Stimulated activated naive CD8-positive, alpha-beta T cell treated with anti-CD3 and anti-CD28 coated beads, Interleukin-15, Interleukin-2, amounts not matched to agents 100 ng/mL and 50 ng/mL, for 24 hours (primary cell): ENCODE results near the gene AQP9.
A peak's percentile ranks its signal among the peaks of the same experiment; 100 is the strongest.

Experiments
- H3K27ac Mint-ChIP-seq: one replicate; pipeline ENCODE4 v1.8.0; 2021; ENCODE audit warnings: mild to moderate bottlenecking, mixed read lengths
- H3K27me3 Mint-ChIP-seq: one replicate; pipeline ENCODE4 v1.8.0; 2021; ENCODE audit warnings: mixed read lengths
- H3K36me3 Mint-ChIP-seq: one replicate; pipeline ENCODE4 v1.8.0; 2021; ENCODE audit warnings: low read depth, mixed read lengths
- H3K4me1 Mint-ChIP-seq: one replicate; pipeline ENCODE4 v1.8.0; 2021; ENCODE audit warnings: low read depth, mixed read lengths
- H3K4me3 Mint-ChIP-seq: one replicate; pipeline ENCODE4 v1.8.0; 2021; ENCODE audit warnings: mild to moderate bottlenecking, mixed read lengths
- H3K9me3 Mint-ChIP-seq: one replicate; pipeline ENCODE4 v1.8.0; 2021; ENCODE audit warnings: mixed read lengths

Gene AQP9

DNA sequence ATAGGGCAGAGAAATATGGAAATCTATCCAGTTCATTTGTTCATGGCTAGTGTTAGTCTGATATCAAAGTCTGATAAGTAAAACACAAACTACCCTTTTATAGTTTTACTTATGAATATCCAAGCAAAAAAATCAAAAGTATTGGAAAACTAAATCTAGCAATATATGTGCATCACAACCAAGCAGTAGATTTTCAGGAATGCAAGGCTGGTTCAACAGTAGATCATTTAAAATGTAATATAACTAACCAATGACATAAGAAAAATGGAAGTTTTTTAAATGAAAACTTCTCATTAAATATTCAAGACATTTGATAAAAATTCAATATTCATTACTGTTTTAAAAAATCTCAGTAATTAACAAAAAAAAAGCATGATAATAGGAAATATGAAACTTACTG is 12.8 kb upstream of the AQP9 start:
- no peak overlapping the region for H3K27ac Mint-ChIP-seq

DNA sequence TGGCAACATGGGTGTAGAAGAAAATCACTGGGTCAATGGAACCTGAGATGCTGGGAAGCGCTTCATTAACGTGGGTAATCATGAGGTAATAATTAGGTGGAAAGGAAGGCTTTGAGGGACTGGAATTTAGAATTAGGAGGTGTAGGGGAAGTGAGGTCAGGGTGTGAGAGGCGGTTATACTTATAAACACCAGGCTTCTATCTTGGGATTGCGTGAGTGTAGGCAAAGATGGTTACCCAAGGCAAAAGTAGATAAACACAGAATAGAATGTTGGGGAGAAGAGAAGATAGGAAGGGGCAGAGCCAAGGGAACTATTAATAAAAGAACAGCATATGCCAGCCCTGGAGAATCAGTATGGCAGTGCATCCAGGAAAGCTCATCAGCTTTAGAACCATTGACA is 3.3 kb upstream of the AQP9 start:
- peaks cover 6% of the 10 kb centered on the region for H3K4me1 Mint-ChIP-seq
- H3K4me3 Mint-ChIP-seq, result no peak overlapping the region
- peaks cover 16% of the 10 kb centered on the region for H3K27me3 Mint-ChIP-seq
- no peaks in the 10 kb centered on the region for H3K9me3 Mint-ChIP-seq
- no peak overlapping the region for H3K27ac Mint-ChIP-seq
- no peaks in the 10 kb centered on the region for H3K36me3 Mint-ChIP-seq

More for the DNA sequence above, 12.8 kb upstream of the AQP9 start:
- peaks cover 20% of the 10 kb centered on the region for H3K27me3 Mint-ChIP-seq
- no peaks in the 10 kb centered on the region for H3K4me1 Mint-ChIP-seq
- peaks cover 3% of the 10 kb centered on the region for H3K36me3 Mint-ChIP-seq
- H3K9me3 Mint-ChIP-seq, result peaks cover 5% of the 10 kb centered on the region
- H3K4me3 Mint-ChIP-seq, result no peak overlapping the region

DNA sequence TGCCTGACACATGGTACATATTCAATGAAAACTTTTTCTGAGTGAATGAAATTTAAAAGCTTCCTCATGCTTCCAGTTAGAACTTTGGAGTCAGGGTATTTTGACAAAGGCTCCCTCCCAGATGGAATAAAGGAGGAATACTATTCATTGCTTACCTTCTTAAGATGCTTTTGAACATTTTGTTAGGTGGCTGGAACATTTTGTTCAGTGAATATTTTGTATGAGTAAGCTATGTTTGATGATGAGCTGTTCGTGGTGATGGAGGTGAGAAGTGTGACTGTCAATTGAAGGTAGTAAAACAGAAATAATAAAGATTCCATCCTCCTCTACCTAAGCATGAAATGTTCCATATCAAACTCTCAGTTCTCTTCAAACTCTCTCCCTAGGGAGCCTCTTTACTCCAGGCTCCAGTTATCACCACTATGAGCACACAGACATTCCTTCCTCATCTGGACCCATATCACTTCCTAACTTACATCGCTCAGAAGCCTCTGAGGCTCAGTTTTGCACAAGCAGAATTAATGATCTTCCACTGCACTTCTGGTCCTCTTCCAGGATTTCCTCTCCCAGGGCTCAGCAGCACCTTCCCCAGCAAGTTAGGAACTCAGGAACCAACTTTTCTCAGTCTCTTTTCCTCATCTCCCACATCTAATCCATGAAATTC is 2.5 kb upstream of the AQP9 start:
- H3K27ac Mint-ChIP-seq, result no peak overlapping the region
- no peaks in the 10 kb centered on the region for H3K36me3 Mint-ChIP-seq
- H3K27me3 Mint-ChIP-seq, result peaks cover 16% of the 10 kb centered on the region
- no peak overlapping the region for H3K4me3 Mint-ChIP-seq
- H3K9me3 Mint-ChIP-seq, result no peaks in the 10 kb centered on the region
- peaks cover 6% of the 10 kb centered on the region for H3K4me1 Mint-ChIP-seq

DNA sequence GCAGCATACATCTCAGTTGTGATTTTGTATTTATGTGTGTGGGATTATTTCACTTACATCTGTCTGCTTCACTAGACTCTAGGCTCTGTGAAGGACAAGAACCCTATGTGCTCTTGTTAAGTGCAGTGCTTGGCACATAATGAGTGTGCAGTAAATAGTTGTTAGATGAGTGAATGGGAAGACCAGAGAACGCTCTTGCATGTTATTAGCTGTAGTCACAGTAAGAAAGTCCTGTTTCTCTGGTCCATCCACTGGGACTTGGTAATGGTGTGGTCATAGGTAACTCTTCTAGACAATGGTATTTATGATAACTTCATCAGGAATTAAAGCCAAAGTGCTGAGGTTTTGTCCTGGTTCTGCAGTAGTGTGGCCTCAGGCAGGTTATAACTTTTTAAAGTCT is 1.4 kb upstream of the AQP9 start:
- peaks cover 17% of the 10 kb centered on the region for H3K27me3 Mint-ChIP-seq
- no peaks in the 10 kb centered on the region for H3K36me3 Mint-ChIP-seq
- H3K4me1 Mint-ChIP-seq, result peaks cover 6% of the 10 kb centered on the region

DNA sequence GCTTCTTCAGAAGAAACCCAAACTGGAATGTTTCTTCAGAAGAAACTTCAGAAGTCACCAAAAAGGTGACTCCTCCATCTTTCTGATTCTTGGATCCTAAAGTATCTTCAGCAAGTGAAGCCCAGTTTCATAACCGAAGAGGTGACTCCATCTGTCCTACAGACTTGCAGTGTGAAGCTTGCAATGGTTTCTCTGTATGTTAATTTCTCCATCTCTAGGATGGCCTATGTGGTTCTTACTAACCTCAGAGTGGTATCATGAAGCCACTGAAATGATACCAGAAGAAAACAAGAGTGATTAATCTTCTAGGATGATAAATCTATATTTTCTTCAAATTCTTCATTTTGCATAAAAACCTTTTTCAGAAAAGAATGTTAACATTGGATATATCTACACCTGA is 495 bp upstream of the AQP9 start:
- no peak overlapping the region for H3K27ac Mint-ChIP-seq
- H3K9me3 Mint-ChIP-seq, result no peaks in the 10 kb centered on the region
- H3K36me3 Mint-ChIP-seq, result no peaks in the 10 kb centered on the region
- peaks cover 17% of the 10 kb centered on the region for H3K27me3 Mint-ChIP-seq
- no peak overlapping the region for H3K4me3 Mint-ChIP-seq
- peaks cover 6% of the 10 kb centered on the region for H3K4me1 Mint-ChIP-seq

More for the DNA sequence above, 1.4 kb upstream of the AQP9 start:
- no peak overlapping the region for H3K27ac Mint-ChIP-seq
- no peaks in the 10 kb centered on the region for H3K9me3 Mint-ChIP-seq
- no peak overlapping the region for H3K4me3 Mint-ChIP-seq

DNA sequence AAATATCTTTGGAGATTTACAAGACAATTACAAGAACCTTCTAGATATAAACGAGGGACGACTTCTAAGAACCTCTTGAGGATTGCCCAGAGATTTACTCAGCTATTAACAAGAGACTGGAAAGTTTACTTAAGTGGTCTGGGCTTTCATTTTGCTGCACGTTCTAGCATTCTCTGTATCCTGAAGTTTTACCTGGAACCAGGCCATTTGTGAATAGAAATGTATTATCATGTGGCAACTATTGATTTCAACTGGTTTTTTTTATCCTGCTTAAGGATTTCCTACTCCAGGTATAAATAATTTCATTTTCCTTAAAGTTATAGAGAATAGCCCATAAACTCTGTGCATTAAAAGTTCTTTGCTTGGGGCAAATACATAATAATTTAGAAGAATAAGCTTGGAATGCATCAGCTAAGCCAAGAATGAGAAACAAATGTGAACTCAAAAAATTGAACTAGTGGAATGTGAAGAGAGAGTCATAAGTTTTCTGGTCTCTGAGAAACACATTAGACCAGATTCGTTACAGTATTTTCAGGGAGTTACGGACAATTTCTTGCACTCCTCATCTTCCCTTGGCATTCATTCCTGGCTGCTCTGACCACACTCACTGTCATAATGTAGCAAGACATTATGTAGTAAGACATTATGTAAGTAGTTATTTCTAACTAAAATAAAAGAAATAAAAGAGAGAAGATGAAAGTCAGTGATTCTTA is 1.3 kb downstream of the AQP9 start:
- Mint-ChIP-seq H3K27ac (no peak overlapping the region), H3K36me3 (no peaks in the 10 kb centered on the region), H3K9me3 (no peaks in the 10 kb centered on the region), H3K27me3 (peaks cover 28% of the 10 kb centered on the region), H3K4me3 (no peak overlapping the region), H3K4me1 (peaks cover 6% of the 10 kb centered on the region)

DNA sequence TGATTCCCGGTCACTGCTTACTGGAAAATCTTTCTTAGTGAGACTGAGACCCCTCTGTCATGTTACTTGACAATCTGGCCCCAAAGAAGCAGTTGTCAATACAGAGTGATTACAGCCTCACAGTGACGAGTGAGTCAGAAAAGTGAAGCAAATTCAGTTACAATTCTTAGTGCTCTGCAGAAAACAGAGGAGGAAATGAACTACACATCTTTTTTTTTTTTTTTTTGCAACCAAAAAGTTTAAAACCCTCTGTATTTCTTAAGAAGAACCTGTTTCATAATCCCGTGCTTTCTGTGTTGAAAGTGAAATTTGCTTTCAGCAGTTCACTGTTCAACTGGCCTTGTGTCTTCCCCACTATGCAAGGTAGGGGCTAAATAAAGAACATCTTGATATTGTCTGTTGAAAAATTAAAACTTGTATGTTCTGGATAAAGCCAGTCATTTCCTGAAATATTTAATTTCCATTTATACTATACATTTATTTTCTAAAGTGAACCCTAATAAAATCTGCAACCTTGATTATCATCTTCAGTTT is 1.9 kb downstream of the AQP9 start:
- no peak overlapping the region for H3K27ac Mint-ChIP-seq
- no peaks in the 10 kb centered on the region for H3K9me3 Mint-ChIP-seq
- no peaks in the 10 kb centered on the region for H3K36me3 Mint-ChIP-seq
- H3K27me3 Mint-ChIP-seq, result peaks cover 26% of the 10 kb centered on the region
- H3K4me1 Mint-ChIP-seq, result peaks cover 3% of the 10 kb centered on the region
- H3K4me3 Mint-ChIP-seq, result no peak overlapping the region

- peaks cover 31% of the 10 kb centered on the region for H3K27me3 Mint-ChIP-seq
- H3K9me3 Mint-ChIP-seq, result no peaks in the 10 kb centered on the region
- peaks cover 3% of the 10 kb centered on the region for H3K4me1 Mint-ChIP-seq
- no peak overlapping the region for H3K27ac Mint-ChIP-seq
- no peak overlapping the region for H3K4me3 Mint-ChIP-seq
- H3K36me3 Mint-ChIP-seq, result no peaks in the 10 kb centered on the region
These were observed 3.7 kb downstream of the AQP9 start for GRCh38 chr15:58141894-58142293.

GRCh38 chr15:58142827-58143461 is 4.8 kb downstream of the AQP9 start:
- H3K9me3 Mint-ChIP-seq, result no peaks in the 10 kb centered on the region
- no peak overlapping the region for H3K27ac Mint-ChIP-seq
- H3K4me1 Mint-ChIP-seq, result no peaks in the 10 kb centered on the region
- H3K36me3 Mint-ChIP-seq, result no peaks in the 10 kb centered on the region
- H3K4me3 Mint-ChIP-seq, result no peak overlapping the region
- H3K27me3 Mint-ChIP-seq, result peaks cover 28% of the 10 kb centered on the region

DNA sequence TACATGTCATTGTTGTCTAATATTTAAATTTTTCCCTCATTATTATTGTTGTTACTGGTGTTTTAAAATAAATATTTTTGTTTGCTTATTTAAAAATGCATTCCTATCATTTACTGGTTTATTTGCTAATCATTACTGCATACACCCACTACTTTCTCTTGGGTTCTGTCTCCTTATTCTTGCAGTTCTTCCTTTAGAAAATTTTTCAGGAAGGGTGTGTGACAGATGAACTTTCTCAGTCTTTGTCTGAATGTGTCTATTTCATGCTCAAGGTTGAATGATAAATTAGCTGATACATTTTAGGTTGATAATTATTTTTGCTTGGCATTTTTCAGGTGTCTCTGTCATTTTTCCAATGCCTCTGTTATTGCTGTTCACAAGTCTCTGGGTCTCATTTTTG is 7.4 kb downstream of the AQP9 start:
- Mint-ChIP-seq H3K4me3 (no peak overlapping the region), H3K9me3 (no peaks in the 10 kb centered on the region), H3K36me3 (no peaks in the 10 kb centered on the region), H3K4me1 (no peaks in the 10 kb centered on the region), H3K27me3 (peaks cover 33% of the 10 kb centered on the region), H3K27ac (no peak overlapping the region)

DNA sequence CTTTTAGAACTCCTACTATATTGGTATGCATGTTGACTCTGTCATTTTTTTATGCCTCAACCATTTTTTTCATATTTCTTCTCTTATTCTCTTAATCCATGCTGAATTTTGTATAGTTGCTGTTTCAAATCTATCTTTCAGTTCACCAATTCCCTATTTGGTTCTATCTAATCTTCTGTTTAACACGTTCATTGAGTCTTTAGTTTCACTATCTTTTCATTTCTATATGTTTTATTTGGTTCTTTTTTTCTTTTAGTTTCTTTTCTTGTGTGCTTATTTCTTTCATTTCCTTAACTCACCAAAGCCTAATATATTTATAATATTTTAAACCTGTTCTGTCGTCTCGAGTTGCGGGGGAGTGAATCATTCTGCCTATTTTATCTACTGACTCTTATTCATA is 8.0 kb downstream of the AQP9 start:
- Mint-ChIP-seq H3K9me3 (no peaks in the 10 kb centered on the region), H3K4me3 (no peak overlapping the region), H3K27me3 (peaks cover 33% of the 10 kb centered on the region), H3K36me3 (no peaks in the 10 kb centered on the region), H3K4me1 (no peaks in the 10 kb centered on the region), H3K27ac (peak overlapping the region; percentile 39)

GRCh38 chr15:58146749-58147148 is 8.6 kb downstream of the AQP9 start:
- H3K27me3 Mint-ChIP-seq, result peaks cover 32% of the 10 kb centered on the region
- H3K4me1 Mint-ChIP-seq, result no peaks in the 10 kb centered on the region
- no peak overlapping the region for H3K27ac Mint-ChIP-seq
- no peaks in the 10 kb centered on the region for H3K36me3 Mint-ChIP-seq
- no peaks in the 10 kb centered on the region for H3K9me3 Mint-ChIP-seq
- no peak overlapping the region for H3K4me3 Mint-ChIP-seq

- Mint-ChIP-seq H3K4me1 (no peaks in the 10 kb centered on the region), H3K27ac (no peak overlapping the region), H3K9me3 (no peaks in the 10 kb centered on the region), H3K36me3 (no peaks in the 10 kb centered on the region), H3K4me3 (no peak overlapping the region), H3K27me3 (peaks cover 28% of the 10 kb centered on the region)
These were observed 9.0 kb downstream of the AQP9 start for GRCh38 chr15:58147171-58147611.

DNA sequence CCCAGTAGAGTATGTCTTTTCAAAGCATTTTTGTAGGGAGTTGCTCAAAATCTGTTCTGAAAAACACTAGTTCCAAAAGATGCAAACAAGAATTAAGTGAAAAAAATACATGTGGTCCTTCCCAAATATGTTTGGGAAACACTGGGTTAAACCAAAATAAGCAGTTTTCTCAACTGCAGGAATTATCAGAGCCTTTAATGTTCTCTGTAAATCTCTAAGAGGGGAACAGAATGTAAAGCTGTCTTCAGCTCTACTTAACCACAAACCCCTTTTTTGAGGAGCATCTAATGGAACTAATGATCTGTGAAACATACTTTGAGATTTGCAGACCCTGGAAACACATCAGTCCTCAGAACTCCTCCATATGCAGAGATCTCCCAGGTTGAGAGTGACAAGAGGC is 9.9 kb downstream of the AQP9 start:
- Mint-ChIP-seq H3K4me3 (no peak overlapping the region), H3K9me3 (no peaks in the 10 kb centered on the region), H3K27ac (no peak overlapping the region), H3K4me1 (no peaks in the 10 kb centered on the region), H3K36me3 (no peaks in the 10 kb centered on the region), H3K27me3 (peaks cover 24% of the 10 kb centered on the region)
